CD4-positive, alpha-beta memory T cell (primary cell): ENCODE measurements around the gene CDC14A. TPM values are rescaled to one million over a fixed set of nuclear protein-coding genes. Genes with fewer than 3 reads are reported as not detected.

Source experiments
- CTCF ChIA-PET: fragments of 350-600 bp; sonication (Branson Sonifier 250); formaldehyde crosslinking; loops from one replicate; lab custom pipeline; 2021; ENCODE audit warnings: inconsistent platforms; ENCODE audit not compliant: partially characterized antibody; lab: Charles Lee
- POLR2A ChIA-PET: fragments of 350-600 bp; sonication (Branson Sonifier 250); formaldehyde crosslinking; loops from one replicate; lab custom pipeline; 2021; ENCODE audit not compliant: partially characterized antibody; lab: Charles Lee
- DNase-seq, 5 donors: peaks; one replicate each; pipeline versions ENCODE4 v3.0.0 to v3.0.0-alpha.2; 2020 to 2022; ENCODE audit warnings: mixed read lengths in 1 of 5
- H3K27ac ChIP-seq: one replicate; pipeline ENCODE4 v1.7.0; 2013; ENCODE audit warnings: low read depth, low read length
- H3K27me3 ChIP-seq: 2 replicates; pipeline ENCODE4 v1.7.0; 2013; ENCODE audit warnings: mild to moderate bottlenecking, low read length, moderate library complexity; ENCODE audit not compliant: insufficient read depth
- H3K36me3 ChIP-seq: 2 replicates; pipeline ENCODE4 v1.7.0; 2013; ENCODE audit warnings: mild to moderate bottlenecking, low read length, moderate library complexity; ENCODE audit not compliant: insufficient read depth
- H3K4me1 ChIP-seq: 2 replicates; pipeline ENCODE4 v1.7.0; 2013; ENCODE audit warnings: mild to moderate bottlenecking, low read length, moderate library complexity; ENCODE audit not compliant: insufficient read depth
- H3K4me3 ChIP-seq, 2 donors: one replicate each; pipeline ENCODE4 v1.7.0; 2013; ENCODE audit warnings: low read length in 2 of 2, mild to moderate bottlenecking in 1 of 2
- H3K9me3 ChIP-seq, 2 donors: one replicate each; pipeline ENCODE4 v1.7.0; 2013; ENCODE audit warnings: low read length in 2 of 2, control low read depth in 1 of 2; ENCODE audit not compliant: control insufficient read depth in 1 of 2
- H3K27ac Mint-ChIP-seq, 7 donors: one replicate each; pipeline ENCODE4 v1.8.0; 2020 to 2021; ENCODE audit warnings: mixed read lengths in 7 of 7, mild to moderate bottlenecking in 6 of 7, inconsistent platforms in 3 of 7, moderate library complexity in 3 of 7
- H3K27me3 Mint-ChIP-seq, 2 donors: one replicate each; pipeline ENCODE4 v1.8.0; 2020 to 2021; ENCODE audit warnings: mixed read lengths in 2 of 2
- H3K36me3 Mint-ChIP-seq, 2 donors: one replicate each; pipeline ENCODE4 v1.8.0; 2020 to 2021; ENCODE audit warnings: mixed read lengths in 2 of 2, inconsistent platforms in 1 of 2, mild to moderate bottlenecking in 1 of 2
- H3K4me1 Mint-ChIP-seq, 4 donors: one replicate each; pipeline ENCODE4 v1.8.0; 2020 to 2021; ENCODE audit warnings: mixed read lengths in 4 of 4, mild to moderate bottlenecking in 1 of 4
- H3K4me3 Mint-ChIP-seq, 8 donors: one replicate each; pipeline ENCODE4 v1.8.0; 2020 to 2021; ENCODE audit warnings: mixed read lengths in 8 of 8, mild to moderate bottlenecking in 7 of 8, moderate library complexity in 6 of 8, inconsistent platforms in 3 of 8
- H3K9me3 Mint-ChIP-seq, 8 donors: one replicate each; pipeline ENCODE4 v1.8.0; 2020 to 2021; ENCODE audit warnings: mixed read lengths in 8 of 8, mild to moderate bottlenecking in 5 of 8, inconsistent platforms in 3 of 8, moderate library complexity in 1 of 8
- intact Hi-C: fragments of 100-400 bp; cut with micrococcal nuclease; formaldehyde crosslinking; loops from one replicate; pipeline ENCODE4 v1.15.1; 2023
- polyA plus RNA-seq, 2 donors: library from polyadenylated mRNA; unstranded; fragments of 300-500 nt; fragmentation: Illumina TruSeq; gene quantifications; one replicate each; pipeline ENCODE4 v1.2.3, GENCODE V29; 2021
- total RNA-seq, 2 experiments: library from RNA; stranded (reverse); gene quantifications; one replicate each; pipeline ENCODE4 v1.2.3, GENCODE V29; 2021

Gene CDC14A
- total and polyA plus RNA-seq, 4 experiments from 2014 or later, result 37.7 to 119 (median 90.0) TPM

DNA sequence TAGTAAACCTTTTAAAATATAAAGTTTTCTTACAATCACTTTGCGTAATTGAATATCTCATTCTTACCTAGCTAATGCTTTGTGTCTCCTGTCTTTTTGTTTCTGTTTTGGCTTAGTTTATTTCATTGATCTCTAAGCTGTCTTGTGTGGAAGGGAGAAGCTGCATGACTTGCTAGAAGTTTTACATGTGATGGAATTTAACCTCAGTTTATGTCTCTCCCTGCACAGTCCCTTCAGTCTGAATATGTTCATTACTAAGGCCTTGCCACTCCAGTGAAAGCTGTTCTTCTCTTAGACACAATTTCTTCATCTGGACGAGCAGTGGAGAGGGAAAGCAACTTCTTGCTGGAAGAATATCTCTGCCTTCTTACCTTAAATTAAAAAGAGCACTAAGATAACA is 165.7 kb downstream of the CDC14A start:
- no peak overlapping the region for H3K27ac ChIP-seq
- H3K27me3 Mint-ChIP-seq, result no peaks in the 10 kb centered on the region
- intact Hi-C loops, result no loop called here
- peaks cover 38% of the 10 kb centered on the region for H3K36me3 ChIP-seq
- no peaks in the 10 kb centered on the region for H3K9me3 Mint-ChIP-seq
- CTCF ChIA-PET, result interaction anchor here (0.6 to 1.2 kb wide), 2 partner anchors 25 to 293 kb away, joined by 3 read pairs; no protein-coding TSS in a partner anchor
- H3K4me3 Mint-ChIP-seq, result no peak overlapping the region
- H3K4me3 ChIP-seq, result no peak overlapping the region
- peaks cover 37 to 62% of the 10 kb centered on the region in 2 donors for H3K36me3 Mint-ChIP-seq
- H3K27ac Mint-ChIP-seq, result peak overlapping the region in 3 of 7 donors; percentile 33 to 52 (median 43)
- H3K4me1 ChIP-seq, result no peaks in the 10 kb centered on the region
- no peaks in the 10 kb centered on the region for H3K27me3 ChIP-seq
- no peak for DNase-seq
- peaks cover 3 to 9% (median 7%) of the 10 kb centered on the region in 4 donors for H3K4me1 Mint-ChIP-seq
- no peaks in the 10 kb centered on the region for H3K9me3 ChIP-seq
- POLR2A ChIA-PET, result no interaction called here

DNA sequence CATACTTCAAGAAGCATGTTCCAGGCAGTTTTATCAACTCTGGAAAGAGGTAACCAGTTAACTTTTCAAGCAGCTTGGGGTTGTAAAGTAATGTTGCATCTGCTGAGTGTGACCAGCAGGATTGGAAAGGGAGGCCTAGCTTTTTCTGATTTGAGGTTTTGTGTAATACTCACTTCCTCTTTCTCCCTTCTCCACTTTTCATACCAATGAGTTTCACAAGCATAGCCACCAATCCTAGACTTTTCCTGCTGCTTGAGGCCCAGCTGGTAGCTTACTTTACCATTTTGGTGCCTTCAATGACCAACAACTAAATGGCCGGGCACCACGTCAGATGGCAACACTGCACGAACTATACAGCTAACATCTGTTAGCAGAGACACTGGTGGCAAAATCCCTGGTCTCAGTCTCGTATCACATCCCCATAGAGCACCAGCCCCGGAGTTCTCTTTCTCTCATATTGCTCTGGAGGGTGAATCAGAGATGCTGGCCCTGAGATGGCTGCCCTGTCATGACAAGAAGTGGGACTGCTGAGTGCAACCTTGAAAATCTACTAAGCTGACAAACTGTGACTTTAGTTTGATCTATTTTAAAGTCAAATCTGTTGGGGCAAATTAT is 170.8 kb downstream of the CDC14A start:
- Histone ChIP-seq H3K27ac (no peak overlapping the region), H3K9me3 (no peaks in the 10 kb centered on the region), H3K4me3 (no peak overlapping the region), H3K4me1 (no peaks in the 10 kb centered on the region), H3K36me3 (peaks cover 6% of the 10 kb centered on the region), H3K27me3 (no peaks in the 10 kb centered on the region)
- POLR2A ChIA-PET, result no interaction called here
- Mint-ChIP-seq H3K36me3 (peaks cover 15 to 24% of the 10 kb centered on the region in 2 donors), H3K4me1 (peaks cover 0 to 5% (median 3%) of the 10 kb centered on the region in 4 donors), H3K27ac (peak overlapping the region in 5 of 7 donors; percentile 11 to 77 (median 65)), H3K27me3 (no peaks in the 10 kb centered on the region), H3K4me3 (no peak overlapping the region), H3K9me3 (peaks cover 0 to 2% (median 0%) of the 10 kb centered on the region in 8 donors)
- intact Hi-C loops, result no loop called here
- CTCF ChIA-PET, result no interaction called here
- no peak for DNase-seq

DNA sequence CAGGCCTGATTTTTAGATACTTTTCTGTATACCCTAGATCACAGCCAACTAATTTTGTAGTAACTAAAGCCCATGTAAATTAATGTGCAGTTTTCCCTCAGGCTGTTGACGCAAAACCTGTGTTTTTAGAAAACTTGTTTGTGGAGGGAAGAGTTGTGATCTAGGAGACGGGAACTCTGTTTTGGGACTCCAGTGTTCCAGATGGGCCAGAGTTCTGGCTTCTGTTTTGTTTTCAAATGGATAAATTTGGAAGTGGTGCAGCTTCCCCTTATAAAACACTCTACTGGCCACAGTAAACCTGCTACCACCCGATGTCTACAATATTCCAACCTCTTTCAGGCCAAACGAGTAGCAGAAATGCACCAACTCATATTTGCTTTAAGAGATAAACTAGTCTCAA is 172.0 kb downstream of the CDC14A start:
- CTCF ChIA-PET, result no interaction called here
- Mint-ChIP-seq H3K27ac (peak overlapping the region in 1 of 7 donors; percentile 74), H3K4me1 (peaks cover 0 to 9% (median 3%) of the 10 kb centered on the region in 4 donors), H3K27me3 (no peaks in the 10 kb centered on the region), H3K4me3 (no peak overlapping the region), H3K9me3 (peaks cover 0 to 2% (median 0%) of the 10 kb centered on the region in 8 donors), H3K36me3 (peaks cover 8 to 14% of the 10 kb centered on the region in 2 donors)
- no peaks in the 10 kb centered on the region for H3K9me3 ChIP-seq
- no peaks in the 10 kb centered on the region for H3K36me3 ChIP-seq
- no peak overlapping the region for H3K4me3 ChIP-seq
- H3K27ac ChIP-seq, result no peak overlapping the region
- no peak for DNase-seq
- no peaks in the 10 kb centered on the region for H3K4me1 ChIP-seq
- POLR2A ChIA-PET, result interaction anchor here (1.0 kb wide), 1 partner anchor 96 kb away, joined by 3 read pairs; no protein-coding TSS in a partner anchor
- H3K27me3 ChIP-seq, result no peaks in the 10 kb centered on the region
- intact Hi-C loops, result no loop called here

DNA sequence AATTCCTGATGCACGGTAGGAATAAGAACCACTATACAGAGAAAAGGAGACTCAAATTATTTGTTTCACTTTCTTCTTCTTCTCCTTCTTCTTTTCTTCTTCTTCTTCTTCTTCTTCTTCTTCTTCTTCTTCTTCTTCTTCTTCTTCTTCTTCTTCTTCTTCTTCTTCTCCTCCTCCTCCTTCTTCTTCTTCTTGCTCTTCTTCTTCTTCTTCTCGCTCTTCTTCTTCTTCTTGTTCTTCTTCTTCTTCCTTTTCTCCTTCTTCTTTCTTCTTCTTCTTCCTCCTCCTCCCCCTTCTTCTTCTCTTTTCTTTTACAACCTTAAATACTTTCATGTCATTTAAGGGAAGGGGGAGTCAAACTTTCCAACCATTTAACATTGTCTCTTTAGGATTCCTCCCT is 174.6 kb downstream of the CDC14A start:
- CTCF ChIA-PET, result interaction anchor here (1.3 kb wide), 1 partner anchor 15 kb away, joined by 3 read pairs; no protein-coding TSS in a partner anchor
- Mint-ChIP-seq H3K4me3 (no peak overlapping the region), H3K27me3 (no peaks in the 10 kb centered on the region), H3K4me1 (peaks cover 18 to 31% (median 21%) of the 10 kb centered on the region in 4 donors), H3K9me3 (peaks cover 0 to 2% (median 0%) of the 10 kb centered on the region in 8 donors), H3K36me3 (peaks cover under 1 to 5% of the 10 kb centered on the region in 2 donors), H3K27ac (peak overlapping the region in 1 of 7 donors; percentile 19)
- Histone ChIP-seq H3K36me3 (no peaks in the 10 kb centered on the region), H3K4me1 (peaks cover 17% of the 10 kb centered on the region), H3K9me3 (no peaks in the 10 kb centered on the region), H3K27ac (no peak overlapping the region), H3K4me3 (no peak overlapping the region), H3K27me3 (no peaks in the 10 kb centered on the region)
- intact Hi-C loops, result no loop called here
- DNase-seq, result no peak
- POLR2A ChIA-PET, result no interaction called here

DNA sequence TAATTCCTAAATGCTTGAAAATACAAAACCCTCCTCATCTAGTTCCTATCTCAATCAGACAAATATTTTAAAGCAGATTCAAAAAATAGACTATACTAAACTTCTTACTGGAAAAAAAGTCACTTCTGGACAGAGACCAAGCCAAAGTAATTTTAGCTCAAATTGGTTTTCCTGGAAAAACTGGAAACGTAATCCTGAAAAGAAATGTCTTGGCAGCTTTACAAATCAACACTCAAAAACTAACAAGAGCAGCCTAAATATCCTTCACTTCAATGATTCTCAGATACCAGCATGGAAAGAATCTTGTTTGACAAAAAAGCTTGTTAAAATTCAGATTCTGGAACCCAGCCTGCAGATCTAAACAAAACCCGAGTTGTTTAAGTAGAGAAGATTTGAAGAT is 176.6 kb downstream of the CDC14A start:
- no peaks in the 10 kb centered on the region for H3K9me3 ChIP-seq
- no peaks in the 10 kb centered on the region for H3K36me3 Mint-ChIP-seq
- peak overlapping the region in 3 of 7 donors; percentile 16 to 54 (median 22) for H3K27ac Mint-ChIP-seq
- H3K27me3 Mint-ChIP-seq, result no peaks in the 10 kb centered on the region
- no peak for DNase-seq
- H3K9me3 Mint-ChIP-seq, result peaks cover 0 to 2% (median 0%) of the 10 kb centered on the region in 8 donors
- intact Hi-C loops, result no loop called here
- H3K4me3 Mint-ChIP-seq, result no peak overlapping the region
- no peaks in the 10 kb centered on the region for H3K27me3 ChIP-seq
- peaks cover 32% of the 10 kb centered on the region for H3K4me1 ChIP-seq
- H3K27ac ChIP-seq, result no peak overlapping the region
- ChIA-PET POLR2A (no interaction called here), CTCF (interaction anchor here (1.3 kb wide), 1 partner anchor 19 kb away, joined by 3 read pairs; no protein-coding TSS in a partner anchor)
- H3K4me3 ChIP-seq, result no peak overlapping the region
- no peaks in the 10 kb centered on the region for H3K36me3 ChIP-seq
- H3K4me1 Mint-ChIP-seq, result peaks cover 22 to 47% (median 33%) of the 10 kb centered on the region in 4 donors

DNA sequence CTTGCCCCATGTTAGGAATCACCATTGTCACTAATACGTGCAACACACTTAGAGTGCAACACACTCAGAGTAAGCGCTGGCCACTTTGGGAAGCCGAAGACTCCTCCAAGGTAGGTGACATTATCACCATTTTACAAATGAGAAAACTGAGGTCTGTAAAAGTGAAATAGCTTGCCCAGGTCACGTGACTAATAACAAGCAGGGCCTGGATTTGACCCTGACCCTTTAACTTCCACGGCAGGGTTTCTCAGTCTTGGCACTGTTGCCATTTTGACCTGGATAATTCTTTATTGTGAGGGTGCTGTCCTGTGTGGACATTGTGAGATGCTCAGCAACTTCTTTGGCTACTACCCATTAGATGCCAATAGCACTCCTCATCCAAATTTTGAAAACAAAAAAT is 177.8 kb downstream of the CDC14A start:
- Mint-ChIP-seq H3K27me3 (no peaks in the 10 kb centered on the region), H3K9me3 (peaks cover 0 to 2% (median 0%) of the 10 kb centered on the region in 8 donors), H3K4me3 (no peak overlapping the region), H3K4me1 (peaks cover 22 to 47% (median 33%) of the 10 kb centered on the region in 4 donors), H3K36me3 (no peaks in the 10 kb centered on the region), H3K27ac (peak overlapping the region in 2 of 7 donors; percentile 53 to 55)
- Histone ChIP-seq H3K36me3 (no peaks in the 10 kb centered on the region), H3K27me3 (no peaks in the 10 kb centered on the region), H3K4me3 (no peak overlapping the region), H3K9me3 (no peaks in the 10 kb centered on the region), H3K27ac (no peak overlapping the region), H3K4me1 (peaks cover 32% of the 10 kb centered on the region)
- ChIA-PET POLR2A (interaction anchor here (1.2 to 1.3 kb wide), 2 partner anchors 9 to 18 kb away, joined by 3 to 5 read pairs; no protein-coding TSS in a partner anchor), CTCF (no interaction called here)
- intact Hi-C loops, result loop anchor here (10.0 kb wide), 1 partner anchor 335 kb away; no protein-coding TSS in a partner anchor
- DNase-seq, result no peak

DNA sequence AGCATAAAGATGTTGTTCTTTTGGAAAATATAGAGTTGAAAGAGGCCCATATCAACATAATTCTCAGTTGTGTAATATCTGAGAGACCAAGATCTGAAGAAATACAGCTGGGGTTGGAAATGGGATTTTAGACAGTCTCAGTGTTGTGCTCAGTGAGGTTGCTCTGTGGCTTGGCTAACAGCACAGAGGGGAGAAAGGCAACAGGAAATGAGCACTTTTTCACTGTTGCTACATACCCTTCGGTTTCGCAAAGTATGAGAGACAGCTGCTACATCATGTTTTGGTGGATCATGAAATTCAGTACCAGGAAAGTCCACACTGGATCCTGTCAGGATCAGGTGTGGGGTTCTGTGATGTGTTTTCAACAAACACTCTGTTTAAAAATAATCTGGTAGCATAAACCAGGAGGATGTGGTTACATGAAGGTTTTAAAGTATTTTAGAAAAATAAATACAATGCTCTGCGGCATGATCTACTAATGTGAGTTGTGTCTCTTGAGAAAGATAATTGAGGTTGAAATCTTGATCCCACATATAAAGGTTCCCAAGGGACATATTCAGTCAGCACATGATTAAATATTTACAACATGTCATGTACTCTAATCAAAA is 178.7 kb downstream of the CDC14A start:
- H3K9me3 ChIP-seq, result no peaks in the 10 kb centered on the region
- Mint-ChIP-seq H3K36me3 (no peaks in the 10 kb centered on the region), H3K27ac (peak overlapping the region; percentile 13 to 87 (median 53)), H3K9me3 (peaks cover 0 to 2% (median 0%) of the 10 kb centered on the region in 8 donors), H3K4me1 (peaks cover 22 to 47% (median 33%) of the 10 kb centered on the region in 4 donors), H3K27me3 (peaks cover 0 to 2% of the 10 kb centered on the region in 2 donors), H3K4me3 (peak overlapping the region in 7 of 8 donors; percentile 30 to 76 (median 49))
- CTCF ChIA-PET, result no interaction called here
- POLR2A ChIA-PET, result interaction anchor here (1.2 to 1.3 kb wide), 2 partner anchors 8 to 19 kb away, joined by 3 to 5 read pairs; no protein-coding TSS in a partner anchor
- no peaks in the 10 kb centered on the region for H3K27me3 ChIP-seq
- no peaks in the 10 kb centered on the region for H3K36me3 ChIP-seq
- H3K4me3 ChIP-seq, result no peak overlapping the region
- peaks cover 32% of the 10 kb centered on the region for H3K4me1 ChIP-seq
- intact Hi-C loops, result loop anchor here (10.0 kb wide), 1 partner anchor 334 kb away; no protein-coding TSS in a partner anchor
- no peak overlapping the region for H3K27ac ChIP-seq
- DNase-seq, result peak in 4 of 5 donors; percentile 17 to 30 (median 26)
